Measurements from ENCODE around the gene FNBP1L.

- TF ChIP-seq POLR2AphosphoS5 (IDR thresholded peaks at IDR 0.05; ENCODE audit: low read depth, low read length) (no peak), TAF1 (IDR thresholded peaks at IDR 0.05; ENCODE audit: low read depth, low read length) (no peak), POLR2A (IDR thresholded peaks at IDR 0.05; ENCODE audit: low read depth, low read length) (no peak)
Measured at GRCh38 chr1:93434088-93434487, 13.8 kb upstream of the FNBP1L start.

All from GM12891 (cell line).